Stimulated activated CD8-positive, alpha-beta memory T cell treated with anti-CD3 and anti-CD28 coated beads, Interleukin-12 subunit alpha, Interleukin-12 subunit beta, amount 100 ng/mL, for 24 hours (primary cell): ENCODE measurements around the gene REG4.

ENCODE experiments used
- DNase-seq: peaks from one replicate; pipeline ENCODE4 v3.0.0-alpha.2; 2020; ENCODE audit errors: extremely low read depth

Gene REG4

GRCh38 chr1:119779869-119780356 lies 31.3 kb downstream of the REG4 start:
- no peak for DNase-seq

- no peak for DNase-seq
These were observed 32.2 kb downstream of the REG4 start for GRCh38 chr1:119778886-119779560.

GRCh38 chr1:119778359-119778758 lies 32.9 kb downstream of the REG4 start:
- DNase-seq, result no peak

GRCh38 chr1:119774746-119775490 lies 36.3 kb downstream of the REG4 start:
- no peak for DNase-seq

GRCh38 chr1:119773711-119774241 lies 37.5 kb downstream of the REG4 start:
- no peak for DNase-seq

GRCh38 chr1:119772298-119772697 lies 39.0 kb downstream of the REG4 start:
- no peak for DNase-seq

- DNase-seq, result no peak
These were observed 39.5 kb downstream of the REG4 start for GRCh38 chr1:119771770-119772169.

- DNase-seq, result no peak
These were observed 40.2 kb downstream of the REG4 start for GRCh38 chr1:119771016-119771415.

- DNase-seq, result no peak
These were observed 42.5 kb downstream of the REG4 start, which contains the start of gene HMGCS2 for GRCh38 chr1:119768778-119769177. Gene HMGCS2, minus strand, starts transcription at chr1:119768905. Its CDS starts 61 bp downstream, at chr1:119768844.

- no peak for DNase-seq
These were observed 43.8 kb downstream of the REG4 start for GRCh38 chr1:119767486-119767885.

- no peak for DNase-seq
These were observed 44.9 kb downstream of the REG4 start for GRCh38 chr1:119766374-119766794.

GRCh38 chr1:119764220-119764619 lies 47.0 kb downstream of the REG4 start:
- no peak for DNase-seq

- no peak for DNase-seq
These were observed 48.3 kb downstream of the REG4 start for GRCh38 chr1:119762953-119763352.

GRCh38 chr1:119762409-119762808 lies 48.9 kb downstream of the REG4 start:
- DNase-seq, result no peak

GRCh38 chr1:119758584-119758983 lies 52.7 kb downstream of the REG4 start:
- DNase-seq, result no peak

- no peak for DNase-seq
These were observed 58.7 kb downstream of the REG4 start for GRCh38 chr1:119752592-119752991.

- DNase-seq, result no peak
These were observed 63.2 kb downstream of the REG4 start for GRCh38 chr1:119748040-119748439.

GRCh38 chr1:119747451-119747850 lies 63.8 kb downstream of the REG4 start:
- no peak for DNase-seq

GRCh38 chr1:119745034-119745433 lies 66.2 kb downstream of the REG4 start:
- no peak for DNase-seq

GRCh38 chr1:119744598-119744942 lies 66.7 kb downstream of the REG4 start:
- no peak for DNase-seq
